Osteoblast (primary cell): ENCODE data around the gene HIVEP2. TPM values are rescaled to one million over a fixed set of nuclear protein-coding genes. Genes with fewer than 3 reads are reported as not detected.

Source experiments
- DNase-seq: peaks from one replicate; pipeline ENCODE4 v3.0.0; 2011; ENCODE audit warnings: low spot score, mixed read lengths; ENCODE audit not compliant: insufficient read length; ENCODE audit errors: missing footprints
- H2AFZ ChIP-seq: 2 replicates; pipeline ENCODE4 v1.6.0; 2011; ENCODE audit warnings: mild to moderate bottlenecking, low read length
- H3K27ac ChIP-seq: 2 replicates; pipeline ENCODE4 v1.5.1; 2011; ENCODE audit warnings: mild to moderate bottlenecking, low read depth, low read length, moderate library complexity
- H3K27me3 ChIP-seq: 2 replicates; pipeline ENCODE4 v1.6.0; 2012; ENCODE audit warnings: mild to moderate bottlenecking, control low read depth, inconsistent platforms, low read length, moderate library complexity; ENCODE audit not compliant: insufficient read depth
- H3K36me3 ChIP-seq: 2 replicates; pipeline ENCODE4 v1.5.1; 2011; ENCODE audit warnings: mild to moderate bottlenecking, low read length, control low read depth, moderate library complexity; ENCODE audit not compliant: insufficient read depth
- H3K4me1 ChIP-seq: 2 replicates; pipeline ENCODE4 v1.5.1; 2011; ENCODE audit warnings: mild to moderate bottlenecking, low read length, control low read depth, moderate library complexity; ENCODE audit not compliant: insufficient read depth
- H3K4me2 ChIP-seq: 2 replicates; pipeline ENCODE4 v1.6.0; 2011; ENCODE audit warnings: mild to moderate bottlenecking, low read length; ENCODE audit not compliant: insufficient read depth
- H3K4me3 ChIP-seq: fragments of 200-600 bp; sonication (generic); 3 replicates; pipeline ENCODE4 v1.5.1; 2012; ENCODE audit warnings: mild to moderate bottlenecking, low read length, inconsistent platforms; ENCODE audit not compliant: insufficient read depth
- H3K79me2 ChIP-seq: 2 replicates; pipeline ENCODE4 v1.6.0; 2012; ENCODE audit warnings: mild to moderate bottlenecking, low read length, control low read depth, inconsistent platforms; ENCODE audit not compliant: insufficient read depth
- H3K9me3 ChIP-seq: 2 replicates; pipeline ENCODE4 v1.5.1; 2011; ENCODE audit warnings: low read depth, low read length, control low read depth
- H4K20me1 ChIP-seq: 2 replicates; pipeline ENCODE4 v1.6.0; 2012; ENCODE audit warnings: mild to moderate bottlenecking, low read length, control low read depth; ENCODE audit not compliant: insufficient read depth
- total RNA-seq: library from RNA; depleted of rRNA; stranded (reverse); fragments of >200 nt; gene quantifications from 2 replicates; pipeline ENCODE4 v1.2.3, GENCODE V29; 2012
- TF ChIP-seq, protein P1 (sequence below): IDR thresholded peaks from 2 replicates; pipeline ENCODE4 v1.5.1; 2011; ENCODE audit warnings: mild to moderate bottlenecking, low read depth, low read length, moderate library complexity; ENCODE audit errors: extremely low read depth

Gene HIVEP2
- 30.4 and 57.8 TPM in 2 replicates for total RNA-seq

- DNase-seq: peak; percentile 96
- H2AFZ ChIP-seq: peak within 1 kb of the TSS; percentile 66
These were observed at the start of gene HIVEP2 for GRCh38 chr6:142945049-142945445. HIVEP2 (minus strand) TSS chr6:142945176; CDS start chr6:142774738, 170,438 bp downstream.

GRCh38 chr6:142993977-142994376 is 49.0 kb upstream of the HIVEP2 start:
- Histone ChIP-seq H3K4me1 (no peaks in the 10 kb centered on the region), H3K27me3 (no peaks in the 10 kb centered on the region), H3K4me2 (no peak overlapping the region), H4K20me1 (no peaks in the 10 kb centered on the region), H3K79me2 (no peaks in the 10 kb centered on the region), H3K36me3 (no peaks in the 10 kb centered on the region), H2AFZ (no peak overlapping the region), H3K9me3 (no peaks in the 10 kb centered on the region), H3K27ac (no peak overlapping the region), H3K4me3 (no peak overlapping the region)
- DNase-seq: no peak
- TF ChIP-seq, protein P1, sequence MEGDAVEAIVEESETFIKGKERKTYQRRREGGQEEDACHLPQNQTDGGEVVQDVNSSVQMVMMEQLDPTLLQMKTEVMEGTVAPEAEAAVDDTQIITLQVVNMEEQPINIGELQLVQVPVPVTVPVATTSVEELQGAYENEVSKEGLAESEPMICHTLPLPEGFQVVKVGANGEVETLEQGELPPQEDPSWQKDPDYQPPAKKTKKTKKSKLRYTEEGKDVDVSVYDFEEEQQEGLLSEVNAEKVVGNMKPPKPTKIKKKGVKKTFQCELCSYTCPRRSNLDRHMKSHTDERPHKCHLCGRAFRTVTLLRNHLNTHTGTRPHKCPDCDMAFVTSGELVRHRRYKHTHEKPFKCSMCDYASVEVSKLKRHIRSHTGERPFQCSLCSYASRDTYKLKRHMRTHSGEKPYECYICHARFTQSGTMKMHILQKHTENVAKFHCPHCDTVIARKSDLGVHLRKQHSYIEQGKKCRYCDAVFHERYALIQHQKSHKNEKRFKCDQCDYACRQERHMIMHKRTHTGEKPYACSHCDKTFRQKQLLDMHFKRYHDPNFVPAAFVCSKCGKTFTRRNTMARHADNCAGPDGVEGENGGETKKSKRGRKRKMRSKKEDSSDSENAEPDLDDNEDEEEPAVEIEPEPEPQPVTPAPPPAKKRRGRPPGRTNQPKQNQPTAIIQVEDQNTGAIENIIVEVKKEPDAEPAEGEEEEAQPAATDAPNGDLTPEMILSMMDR: no peak

More at GRCh38 chr6:142945049-142945445, at the start of gene HIVEP2:
- TF ChIP-seq, protein P1: no peak
- peaks cover 34% of the 10 kb centered on the region for H3K4me1 ChIP-seq
- H3K27me3 ChIP-seq: no peaks in the 10 kb centered on the region
- peak within 1 kb of the TSS; percentile 98 for H3K4me2 ChIP-seq
- H3K4me3 ChIP-seq: peak within 1 kb of the TSS; percentile 88
- no peaks in the 10 kb centered on the region for H3K36me3 ChIP-seq
- peak within 1 kb of the TSS; percentile 98 for H3K27ac ChIP-seq
- peaks cover 57% of the 10 kb centered on the region for H3K79me2 ChIP-seq
- no peaks in the 10 kb centered on the region for H3K9me3 ChIP-seq
- no peaks in the 10 kb centered on the region for H4K20me1 ChIP-seq

DNA sequence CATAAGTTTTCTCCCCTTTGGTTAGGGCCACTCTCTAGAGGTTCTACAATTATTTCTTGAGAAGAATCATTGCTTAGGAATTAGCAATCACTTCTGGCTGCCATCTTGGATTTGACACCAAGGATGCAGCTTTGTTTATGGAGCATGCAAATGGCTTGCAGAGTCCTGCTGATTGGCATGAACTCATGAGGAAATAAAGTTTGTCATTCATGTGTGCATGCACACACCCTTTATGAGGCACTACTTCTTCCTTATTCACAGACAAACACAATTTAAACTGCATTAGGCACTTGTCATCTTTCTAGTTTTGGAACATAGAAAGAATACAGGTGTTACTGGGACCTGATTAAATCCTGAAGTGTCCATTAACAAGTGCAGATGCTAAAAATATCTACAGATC is 42.5 kb upstream of the HIVEP2 start:
- no peak overlapping the region for H3K27ac ChIP-seq
- DNase-seq: no peak
- TF ChIP-seq, protein P1: no peak
- no peak overlapping the region for H3K4me2 ChIP-seq
- no peak overlapping the region for H2AFZ ChIP-seq
- no peaks in the 10 kb centered on the region for H3K27me3 ChIP-seq
- no peak overlapping the region for H3K4me3 ChIP-seq
- no peaks in the 10 kb centered on the region for H3K4me1 ChIP-seq
- H3K9me3 ChIP-seq: no peaks in the 10 kb centered on the region
- no peaks in the 10 kb centered on the region for H3K36me3 ChIP-seq
- no peaks in the 10 kb centered on the region for H4K20me1 ChIP-seq
- H3K79me2 ChIP-seq: no peaks in the 10 kb centered on the region

GRCh38 chr6:142985281-142985680 is 40.3 kb upstream of the HIVEP2 start:
- no peak for DNase-seq
- no peaks in the 10 kb centered on the region for H3K36me3 ChIP-seq
- H3K4me3 ChIP-seq: no peak overlapping the region
- H3K9me3 ChIP-seq: no peaks in the 10 kb centered on the region
- H4K20me1 ChIP-seq: no peaks in the 10 kb centered on the region
- no peaks in the 10 kb centered on the region for H3K79me2 ChIP-seq
- H3K4me1 ChIP-seq: no peaks in the 10 kb centered on the region
- no peak overlapping the region for H3K4me2 ChIP-seq
- TF ChIP-seq, protein P1: no peak
- H2AFZ ChIP-seq: no peak overlapping the region
- no peaks in the 10 kb centered on the region for H3K27me3 ChIP-seq
- H3K27ac ChIP-seq: no peak overlapping the region
